K562 (cell line): ENCODE results near the gene SAMD11. TPM values are rescaled to one million over a fixed set of nuclear protein-coding genes. Genes with fewer than 3 reads are reported as not detected.

Source experiments
- CREB3 ChIP-seq: fragments of 450-650 bp; conservative IDR thresholded peaks from 2 replicates; pipeline ENCODE4 v1.6.1; 2016; ENCODE audit warnings: missing genetic modification characterization, low read depth, mild to moderate bottlenecking, missing compliant biosample characterization, moderate library complexity
- E2F3 ChIP-seq: fragments of 250-450 bp; sonication (Bioruptor Pico); IDR thresholded peaks from 2 replicates; pipeline ENCODE4 v1.4.0; 2020; ENCODE audit warnings: mild to moderate bottlenecking
- E2F5 ChIP-seq: sonication (generic); formaldehyde crosslinking; IDR thresholded peaks from 2 replicates; pipeline ENCODE4 v1.8.0; 2022; ENCODE audit warnings: mild to moderate bottlenecking, missing genetic modification reagents
- ESRRA ChIP-seq: fragments of 450-650 bp; IDR thresholded peaks from 2 replicates; pipeline ENCODE4 v1.6.1; 2014; ENCODE audit warnings: low read depth, mild to moderate bottlenecking, moderate library complexity, borderline replicate concordance
- FOXO4 ChIP-seq: fragments of 450-650 bp; formaldehyde crosslinking; IDR thresholded peaks from 2 replicates; pipeline ENCODE4 v1.4.0; 2020; ENCODE audit warnings: mild to moderate bottlenecking, moderate library complexity
- MTA1 ChIP-seq: fragments of 450-650 bp; IDR thresholded peaks from 2 replicates; pipeline ENCODE4 v1.6.1; 2017; ENCODE audit warnings: borderline replicate concordance
- MTF1 ChIP-seq: fragments of 250-450 bp; sonication (Bioruptor Pico); IDR thresholded peaks from 2 replicates; pipeline ENCODE4 v1.9.0; 2021; ENCODE audit warnings: moderate library complexity, mild to moderate bottlenecking, inconsistent platforms, borderline replicate concordance
- NUFIP1 ChIP-seq: fragments of 450-650 bp; IDR thresholded peaks from 2 replicates; pipeline ENCODE4 v1.6.1; 2018; ENCODE audit not compliant: partially characterized antibody
- RAD51 ChIP-seq: fragments of 450-650 bp; IDR thresholded peaks from 2 replicates; pipeline ENCODE4 v1.7.1; 2016; ENCODE audit warnings: low read depth, mild to moderate bottlenecking, borderline replicate concordance
- SIRT6 ChIP-seq: IDR thresholded peaks from one replicate; pipeline ENCODE4 v1.6.1; 2012; ENCODE audit warnings: low read depth, mild to moderate bottlenecking, control low read depth, inconsistent platforms, low read length, moderate library complexity
- USF2 ChIP-seq: sonication (generic); formaldehyde crosslinking; IDR thresholded peaks from 2 replicates; pipeline ENCODE4 v1.5.0; 2020; ENCODE audit warnings: missing genetic modification reagents
- ZBTB11 ChIP-seq, 3 experiments: fragments of 200-800 bp in 1 of 3; fragments of 250-450 bp in 1 of 3; fragments of 450-650 bp in 1 of 3; sonication (Bioruptor Pico) in 1 of 3; sonication (Bioruptor generic) in 1 of 3; formaldehyde crosslinking in 1 of 3; IDR thresholded peaks; 2 replicates each; pipeline versions ENCODE4 v1.6.1 to v1.8.0; 2016 to 2022; ENCODE audit warnings: mild to moderate bottlenecking in 2 of 3, missing genetic modification characterization in 2 of 3, missing compliant biosample characterization in 1 of 3, moderate library complexity in 1 of 3
- ZNF184 ChIP-seq: sonication (generic); formaldehyde crosslinking; IDR thresholded peaks from 2 replicates; pipeline ENCODE4 v1.5.0; 2020; ENCODE audit warnings: missing genetic modification reagents
- ZNF347 ChIP-seq: fragments of 450-650 bp; formaldehyde crosslinking; IDR thresholded peaks from 2 replicates; pipeline ENCODE4 v1.4.0; 2020; ENCODE audit warnings: low read depth, mild to moderate bottlenecking, moderate library complexity
- ZNF780A ChIP-seq: fragments of 250-450 bp; sonication (Bioruptor Pico); IDR thresholded peaks from 2 replicates; pipeline ENCODE4 v1.5.0; 2021; ENCODE audit warnings: mild to moderate bottlenecking
- polyA plus RNA-seq, 8 experiments: library from polyadenylated mRNA; depleted of rRNA in 4 of 8; stranded (reverse) in 5 of 8; unstranded in 3 of 8; fragments of >200 nt; fragmentation: Nextera tagmentation in 2 of 8; fragmentation: Illumina TruSeq in 1 of 8; extraction: Ambion mirVana in 2 of 8; extraction: Trizol in 1 of 8; gene quantifications; 2 replicates each; pipeline versions ENCODE4 v1.2.1 to v1.2.3, GENCODE V29; 2011 to 2014; ENCODE audit warnings: inconsistent platforms in 1 of 8, missing spikeins in 1 of 8
- total RNA-seq, 7 experiments: library from RNA; depleted of rRNA in 6 of 7; stranded (reverse); fragments of >200 nt in 6 of 7; fragmentation: Illumina TruSeq in 2 of 7; extraction: Trizol in 2 of 7; gene quantifications; 2 replicates each; pipeline versions ENCODE4 v1.2.1 to v1.2.3, GENCODE V29; 2011 to 2021; ENCODE audit warnings: low replicate concordance in 1 of 7

The SAMD11 gene
- total and polyA plus RNA-seq, 9 of the 15 experiments (the other 6 are each of a cell fraction or from before 2014, with no cell fraction given): 0.07 to 0.82 (median 0.11) TPM; not detected in 2

- 0 out of 6 replicates have a peak, but pooled peaks of 1 of the 3 experiments have one; percentile 38 for TF ChIP-seq ZBTB11 (CRISPR knock-in tag; IDR thresholded peaks at IDR 0.05)
- TF ChIP-seq E2F3 (CRISPR knock-in tag): no peak
- TF ChIP-seq NUFIP1: no peak
- TF ChIP-seq USF2: no peak
- TF ChIP-seq E2F5 (CRISPR knock-in tag): no peak
- no peak for TF ChIP-seq ZNF780A (CRISPR knock-in tag)
- no peak for TF ChIP-seq RAD51
- TF ChIP-seq ZNF184 (CRISPR knock-in tag): no peak
- no peak for TF ChIP-seq MTA1
- TF ChIP-seq FOXO4 (CRISPR knock-in tag): no peak
- no peak for TF ChIP-seq ZNF347 (CRISPR knock-in tag)
- no peak for TF ChIP-seq MTF1
- TF ChIP-seq CREB3 (tag): no peak
- TF ChIP-seq ESRRA: 0 out of 2 replicates have a peak, but pooled peaks have one; percentile 27
- TF ChIP-seq SIRT6: no peak
These were observed 16.6 kb downstream of the SAMD11 start (continued) for GRCh38 chr1:940107-941014.
